NB4 (cell line): ENCODE data around the gene ELK3.

ENCODE experiments used
- DNase-seq: peaks from one replicate; pipeline ENCODE4 v3.0.0; 2010; ENCODE audit warnings: low read depth
- H3K4me3 ChIP-seq: one replicate; pipeline ENCODE4 v1.5.1; 2011; ENCODE audit warnings: mild to moderate bottlenecking, low read depth, low read length, moderate library complexity
- CTCF ChIP-seq: IDR thresholded peaks from one replicate; pipeline ENCODE4 v1.5.1; 2012; ENCODE audit warnings: low read depth, low read length
- MAX ChIP-seq: IDR thresholded peaks from 2 replicates; pipeline ENCODE4 v1.6.1; 2011; ENCODE audit warnings: low read depth, low read length
- MYC ChIP-seq: IDR thresholded peaks from 2 replicates; pipeline ENCODE4 v1.6.1; 2011; ENCODE audit warnings: low read depth, low read length
- POLR2A ChIP-seq: IDR thresholded peaks from 2 replicates; pipeline ENCODE4 v1.6.1; 2011; ENCODE audit warnings: mild to moderate bottlenecking; ENCODE audit not compliant: insufficient read length; ENCODE audit errors: extremely low read depth

Gene ELK3

GRCh38 chr12:96212456-96213375, 18.5 kb downstream of the ELK3 start:
- no peak overlapping the region for H3K4me3 ChIP-seq
- DNase-seq = no peak
- no peak for TF ChIP-seq POLR2A

GRCh38 chr12:96213869-96214268, 19.7 kb downstream of the ELK3 start:
- TF ChIP-seq MYC (no peak), CTCF (no peak), MAX (no peak), POLR2A (no peak)
- no peak overlapping the region for H3K4me3 ChIP-seq
- DNase-seq = no peak

- no peak overlapping the region for H3K4me3 ChIP-seq
- no peak for TF ChIP-seq MYC
- TF ChIP-seq POLR2A = no peak
- TF ChIP-seq CTCF = no peak
- no peak for TF ChIP-seq MAX
- no peak for DNase-seq
Observed at GRCh38 chr12:96215919-96216273, 21.7 kb downstream of the ELK3 start.

- no peak for DNase-seq
- TF ChIP-seq CTCF = no peak
- TF ChIP-seq MYC = no peak
- no peak for TF ChIP-seq POLR2A
- no peak for TF ChIP-seq MAX
- H3K4me3 ChIP-seq = no peak overlapping the region
Observed at GRCh38 chr12:96218989-96219678, 25.0 kb downstream of the ELK3 start.

- DNase-seq = peak; percentile 49
- H3K4me3 ChIP-seq = no peak overlapping the region
- TF ChIP-seq MAX (no peak), CTCF (no peak), POLR2A (no peak), MYC (no peak)
Observed at GRCh38 chr12:96219700-96220206, 25.6 kb downstream of the ELK3 start.

GRCh38 chr12:96220902-96221301, 26.7 kb downstream of the ELK3 start:
- H3K4me3 ChIP-seq = no peak overlapping the region
- DNase-seq = no peak
- TF ChIP-seq CTCF (no peak), MYC (no peak), POLR2A (no peak), MAX (no peak)
